Subcutaneous preadipocyte (primary cell): ENCODE data around the gene CLEC4M. TPM values are rescaled to one million over a fixed set of nuclear protein-coding genes. Genes with fewer than 3 reads are reported as not detected.

Source experiments
- total RNA-seq: library from RNA; depleted of rRNA; stranded (reverse); fragments of >200 nt; gene quantifications from 2 replicates; pipeline ENCODE4 v1.2.3, GENCODE V29; 2012

The CLEC4M gene, protein sequence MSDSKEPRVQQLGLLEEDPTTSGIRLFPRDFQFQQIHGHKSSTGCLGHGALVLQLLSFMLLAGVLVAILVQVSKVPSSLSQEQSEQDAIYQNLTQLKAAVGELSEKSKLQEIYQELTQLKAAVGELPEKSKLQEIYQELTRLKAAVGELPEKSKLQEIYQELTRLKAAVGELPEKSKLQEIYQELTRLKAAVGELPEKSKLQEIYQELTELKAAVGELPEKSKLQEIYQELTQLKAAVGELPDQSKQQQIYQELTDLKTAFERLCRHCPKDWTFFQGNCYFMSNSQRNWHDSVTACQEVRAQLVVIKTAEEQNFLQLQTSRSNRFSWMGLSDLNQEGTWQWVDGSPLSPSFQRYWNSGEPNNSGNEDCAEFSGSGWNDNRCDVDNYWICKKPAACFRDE
- total RNA-seq, result not detected in 2 replicates

DNA sequence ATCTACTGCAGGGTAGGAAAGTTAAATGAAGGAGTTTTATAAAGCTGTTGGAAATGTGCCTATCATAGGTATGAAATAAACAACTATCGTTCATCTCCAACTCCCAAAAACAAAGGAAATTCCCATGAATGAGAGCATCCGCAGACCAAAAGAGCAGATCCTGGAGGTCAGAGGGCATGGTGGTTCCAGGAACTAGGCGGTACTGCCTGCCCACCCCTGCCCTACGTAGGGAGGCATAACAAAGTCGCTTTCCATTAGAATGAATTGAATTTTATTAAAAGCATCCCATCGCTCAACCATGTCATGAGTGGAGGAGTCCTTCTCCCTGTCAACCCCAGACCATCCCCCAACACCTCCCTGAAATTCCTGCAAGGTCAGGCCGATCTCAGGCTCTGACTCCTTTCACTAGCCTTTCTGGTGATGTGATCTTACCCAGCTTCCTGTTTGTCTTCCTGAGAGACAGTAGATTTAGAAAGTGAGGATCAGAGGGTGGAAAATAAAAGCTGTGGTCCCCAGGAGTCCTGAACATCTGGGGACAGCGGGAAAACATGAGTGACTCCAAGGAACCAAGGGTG, at the start of gene CLEC4M:
Gene CLEC4M, plus strand, starts transcription at position 525 of the 575 bp plus-strand sequence. Its CDS starts 24 bp downstream, at position 549.

DNA sequence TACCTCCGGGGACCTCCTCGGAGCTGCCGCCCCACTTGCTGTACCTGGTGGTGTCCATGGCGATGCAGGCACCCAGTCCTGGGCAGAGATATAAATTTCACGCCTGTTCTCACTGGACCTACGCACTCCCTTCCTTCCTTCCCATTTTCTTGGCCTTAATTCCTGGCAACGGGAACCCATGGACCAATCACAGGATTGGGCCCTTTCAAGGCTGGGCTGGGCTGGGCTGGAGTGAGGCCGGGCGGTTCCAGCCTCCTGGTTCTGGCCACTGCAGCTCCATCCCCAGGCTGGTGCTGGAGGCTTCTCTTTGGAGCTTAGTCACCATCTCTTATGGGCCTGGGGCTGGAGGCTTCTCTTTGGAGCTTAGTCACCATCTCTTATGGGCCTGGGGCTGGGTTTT, 31.0 kb upstream of the CLEC4M start, which contains the start of gene CLEC4G:
Gene CLEC4G, minus strand, starts transcription at position 66 of the 400 bp plus-strand sequence. Its CDS starts 8 bp downstream, at position 58.

DNA sequence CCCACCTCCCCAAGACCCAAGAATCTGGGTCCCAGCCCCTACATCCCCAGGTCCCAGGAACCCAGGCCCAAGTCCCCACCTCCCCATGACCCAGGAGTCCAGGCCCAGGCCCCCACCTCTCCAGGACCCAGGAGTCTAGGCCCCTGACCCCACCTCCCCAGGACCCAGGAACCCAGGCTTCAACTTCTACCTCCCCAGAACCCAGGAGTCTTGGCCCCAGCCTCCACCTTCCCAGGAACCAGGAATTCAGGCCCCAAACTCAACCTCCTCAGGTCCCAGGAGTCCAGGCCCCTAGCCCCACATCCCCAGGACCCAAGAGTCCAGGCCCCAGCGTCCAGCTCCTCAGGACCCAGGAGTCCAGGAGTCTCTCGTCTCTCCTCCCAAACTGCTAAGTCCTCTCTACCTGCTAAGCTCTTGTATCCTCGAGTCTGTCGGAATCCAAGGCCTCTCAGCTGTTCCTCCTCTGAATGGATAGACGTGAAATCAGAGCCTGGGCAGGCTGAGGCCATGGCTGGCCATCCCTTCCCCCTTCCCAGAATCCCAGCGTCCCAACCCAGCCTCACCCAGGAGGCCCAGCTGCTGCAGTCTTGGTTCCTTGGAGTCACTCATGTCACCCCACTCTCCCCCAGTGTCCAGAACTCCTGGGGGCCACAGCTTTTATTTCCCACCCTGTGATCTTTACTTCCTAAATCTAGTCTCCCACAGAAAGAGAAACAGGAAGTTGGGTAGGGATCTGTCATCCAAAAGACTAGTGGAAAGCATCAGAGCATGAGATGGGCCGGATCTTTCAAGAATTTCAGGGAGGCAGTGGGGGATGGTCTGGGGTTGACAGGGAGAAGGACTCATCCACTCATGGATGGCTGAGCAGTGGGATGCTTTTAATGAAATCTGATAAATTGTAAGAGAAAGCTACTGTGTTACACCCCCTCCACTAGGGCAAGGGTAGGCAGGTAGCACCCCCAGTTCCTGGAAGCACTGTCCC, 15.8 kb upstream of the CLEC4M start, which contains the start of gene CD209:
Gene CD209, minus strand, starts transcription at position 632 of the 982 bp plus-strand sequence. Its CDS starts 23 bp downstream, at position 609.

Other genes starting within 250 kb of the CLEC4M start
- 14.1 and 18.0 TPM in 2 replicates for gene ZNF358, start 247.1 kb upstream of the CLEC4M start, total RNA-seq
- gene MCOLN1, start 240.6 kb upstream of the CLEC4M start, total RNA-seq, result 7.8 and 8.8 TPM in 2 replicates
- gene PNPLA6, start 227.5 kb upstream of the CLEC4M start, total RNA-seq, result 72.8 and 82.1 TPM in 2 replicates
- gene CAMSAP3, start 167.4 kb upstream of the CLEC4M start, total RNA-seq, result not detected in 2 replicates
- 43.7 and 48.3 TPM in 2 replicates for gene XAB2, start 133.7 kb upstream of the CLEC4M start, total RNA-seq
- gene PET100, start 133.4 kb upstream of the CLEC4M start, total RNA-seq, result 9.4 and 9.6 TPM in 2 replicates
- gene PCP2, start 129.5 kb upstream of the CLEC4M start, total RNA-seq, result not detected in 2 replicates
- 1.1 and 5.3 TPM in 2 replicates for gene STXBP2, start 126.1 kb upstream of the CLEC4M start, total RNA-seq
- gene RETN, start 94.2 kb upstream of the CLEC4M start, total RNA-seq, result not detected in 2 replicates
- gene MCEMP1, start 86.2 kb upstream of the CLEC4M start, total RNA-seq, result not detected in 2 replicates
- 16.6 and 24.3 TPM in 2 replicates for gene TRAPPC5, start 82.4 kb upstream of the CLEC4M start, total RNA-seq
- gene FCER2, start 61.1 kb upstream of the CLEC4M start, total RNA-seq, result not detected in 2 replicates
- gene CLEC4G, start 31.1 kb upstream of the CLEC4M start, total RNA-seq, result not detected in 2 replicates
- gene CD209, start 15.7 kb upstream of the CLEC4M start, total RNA-seq, result not detected in 2 replicates
- 19.5 and 19.7 TPM in 2 replicates for gene EVI5L, start 67.0 kb downstream of the CLEC4M start, total RNA-seq
- not detected in 2 replicates for gene PRR36, start 111.1 kb downstream of the CLEC4M start, total RNA-seq
- gene LRRC8E, start 125.3 kb downstream of the CLEC4M start, total RNA-seq, result 5.1 and 6.2 TPM in 2 replicates
- gene MAP2K7, start 140.6 kb downstream of the CLEC4M start, total RNA-seq, result 8.5 and 14.1 TPM in 2 replicates
- 0.37 and 0.78 TPM in 2 replicates for gene TGFBR3L, start 151.6 kb downstream of the CLEC4M start, total RNA-seq
- 27.4 and 31.6 TPM in 2 replicates for gene SNAPC2, start 157.1 kb downstream of the CLEC4M start, total RNA-seq
- 0.73 and 0.78 TPM in 2 replicates for gene CTXN1, start 162.9 kb downstream of the CLEC4M start, total RNA-seq
- gene TIMM44, start 180.4 kb downstream of the CLEC4M start, total RNA-seq, result 51.6 and 53.3 TPM in 2 replicates
- 22.4 and 40.3 TPM in 2 replicates for gene ELAVL1, start 242.4 kb downstream of the CLEC4M start, total RNA-seq